Effector memory CD4-positive, alpha-beta T cell (primary cell): ENCODE results near the gene GABRA1.

Experiments used
- DNase-seq, 3 donors: peaks; one replicate each; pipeline ENCODE4 v3.0.0-alpha.2; 2020
- H3K27ac ChIP-seq: 2 replicates; pipeline ENCODE4 v1.7.0; 2013; ENCODE audit warnings: mild to moderate bottlenecking, low read length, moderate library complexity; ENCODE audit not compliant: insufficient read depth, poor library complexity, severe bottlenecking
- H3K27me3 ChIP-seq: replicated peaks from 2 replicates; pipeline ENCODE4 v1.7.0; 2013; ENCODE audit warnings: mild to moderate bottlenecking, low read length; ENCODE audit not compliant: insufficient read depth, control insufficient read depth, poor library complexity, severe bottlenecking
- H3K36me3 ChIP-seq: 2 replicates; pipeline ENCODE4 v1.7.0; 2013; ENCODE audit warnings: mild to moderate bottlenecking, low read length, moderate library complexity; ENCODE audit not compliant: control insufficient read depth, insufficient read depth
- H3K4me1 ChIP-seq: 2 replicates; pipeline ENCODE4 v1.7.0; 2013; ENCODE audit warnings: low read length, mild to moderate bottlenecking; ENCODE audit not compliant: control insufficient read depth, insufficient read depth, poor library complexity, severe bottlenecking
- H3K4me3 ChIP-seq: 2 replicates; pipeline ENCODE4 v1.7.0; 2013; ENCODE audit warnings: low read length, low read depth, mild to moderate bottlenecking; ENCODE audit not compliant: insufficient read depth, poor library complexity, severe bottlenecking
- H3K9me3 ChIP-seq: 2 replicates; pipeline ENCODE4 v1.7.0; 2013; ENCODE audit warnings: mild to moderate bottlenecking, low read length, moderate library complexity; ENCODE audit not compliant: control insufficient read depth
- total RNA-seq, 3 donors: gene quantifications; one replicate each; lab custom pipeline; 2026; lab: John Stamatoyannopoulos, UW

GABRA1 gene
- total RNA-seq, result 0 reads per million in 3 donors

DNA sequence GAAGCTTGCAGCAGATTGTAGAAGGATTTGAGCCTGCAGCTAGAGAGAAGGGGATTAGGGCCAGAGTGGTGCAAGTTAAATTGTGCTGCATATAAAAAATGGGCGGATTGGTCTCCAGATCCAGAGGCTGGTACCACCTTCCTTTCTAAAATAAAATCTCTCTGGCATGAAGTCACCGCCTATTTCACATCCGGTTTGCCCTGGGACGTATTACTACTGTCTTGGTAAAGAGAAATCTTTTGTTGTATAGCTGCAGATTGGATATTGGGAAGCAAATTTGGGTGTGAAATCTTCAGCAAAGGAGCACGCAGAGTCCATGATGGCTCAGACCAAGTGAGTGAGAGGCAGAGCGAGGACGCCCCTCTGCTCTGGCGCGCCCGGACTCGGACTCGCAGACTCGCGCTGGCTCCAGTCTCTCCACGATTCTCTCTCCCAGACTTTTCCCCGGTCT lies at the start of gene GABRA1:
TSS of gene GABRA1 (plus strand) at position 180 of the 451 bp plus-strand sequence. CDS start 2,691 bp downstream, outside the sequence.
- DNase-seq, result no peak
- no peak within 1 kb of the TSS for H3K4me3 ChIP-seq
- no peaks in the 10 kb centered on the region for H3K27me3 ChIP-seq
- no peak within 1 kb of the TSS for H3K27ac ChIP-seq
- no peaks in the 10 kb centered on the region for H3K9me3 ChIP-seq
- H3K4me1 ChIP-seq, result no peaks in the 10 kb centered on the region
- no peaks in the 10 kb centered on the region for H3K36me3 ChIP-seq

DNA sequence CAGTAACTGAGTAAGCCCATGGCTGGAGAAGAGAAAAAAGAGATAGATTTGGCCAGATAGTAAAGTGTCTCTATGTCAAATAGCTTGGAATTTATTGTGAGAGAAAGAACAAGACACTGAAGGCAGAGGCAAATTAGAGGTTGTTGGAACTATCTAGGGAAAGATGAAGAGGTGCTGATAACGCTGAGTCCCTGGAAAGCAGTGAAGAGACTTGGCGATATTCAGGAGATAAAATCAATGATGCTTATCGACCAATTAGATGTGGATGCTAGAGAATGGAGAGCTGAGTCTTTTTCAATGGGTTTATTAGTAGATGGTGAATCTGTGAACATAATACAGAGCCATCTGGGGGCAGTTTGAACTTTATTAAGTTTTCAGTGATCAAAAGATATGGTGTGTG lies 48.6 kb upstream of the GABRA1 start:
- Histone ChIP-seq H3K9me3 (no peaks in the 10 kb centered on the region), H3K4me3 (no peak overlapping the region), H3K4me1 (no peaks in the 10 kb centered on the region), H3K27me3 (no peaks in the 10 kb centered on the region), H3K27ac (no peak overlapping the region), H3K36me3 (no peaks in the 10 kb centered on the region)
- DNase-seq, result no peak

DNA sequence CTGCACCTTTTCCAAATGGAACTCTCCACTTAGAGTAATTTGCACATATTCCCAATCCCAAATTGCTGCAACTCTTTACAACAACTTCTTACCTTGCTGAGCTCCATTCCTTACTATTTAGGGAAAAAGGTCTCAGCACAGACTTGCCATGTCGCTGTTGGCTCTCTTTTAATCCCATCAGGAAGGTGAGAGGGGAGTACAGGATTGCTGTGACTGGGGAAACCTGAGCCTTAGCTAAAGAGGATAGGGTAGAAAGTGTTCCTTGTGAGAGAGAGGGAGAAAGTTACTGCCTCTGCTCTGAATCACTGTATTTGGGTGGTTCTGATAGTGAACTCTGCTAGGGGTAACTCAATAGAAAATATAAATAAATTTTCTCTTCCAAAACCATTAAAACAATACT lies 43.7 kb upstream of the GABRA1 start:
- H3K27me3 ChIP-seq, result no peaks in the 10 kb centered on the region
- no peak for DNase-seq
- H3K27ac ChIP-seq, result no peak overlapping the region
- no peaks in the 10 kb centered on the region for H3K36me3 ChIP-seq
- H3K9me3 ChIP-seq, result no peaks in the 10 kb centered on the region
- no peak overlapping the region for H3K4me3 ChIP-seq
- H3K4me1 ChIP-seq, result no peaks in the 10 kb centered on the region

GRCh38 chr5:161846746-161847145 lies 1.2 kb upstream of the GABRA1 start:
- Histone ChIP-seq H3K27me3 (no peaks in the 10 kb centered on the region), H3K4me3 (no peak overlapping the region)

GRCh38 chr5:161847447-161847846 lies 473 bp upstream of the GABRA1 start:
- Histone ChIP-seq H3K9me3 (no peaks in the 10 kb centered on the region), H3K4me1 (no peaks in the 10 kb centered on the region), H3K27me3 (no peaks in the 10 kb centered on the region), H3K36me3 (no peaks in the 10 kb centered on the region), H3K4me3 (no peak overlapping the region), H3K27ac (no peak overlapping the region)
- DNase-seq, result no peak

More at GRCh38 chr5:161846746-161847145, 1.2 kb upstream of the GABRA1 start:
- H3K9me3 ChIP-seq, result no peaks in the 10 kb centered on the region
- DNase-seq, result no peak
- no peak overlapping the region for H3K27ac ChIP-seq
- H3K36me3 ChIP-seq, result no peaks in the 10 kb centered on the region
- no peaks in the 10 kb centered on the region for H3K4me1 ChIP-seq

- Histone ChIP-seq H3K27me3 (no peaks in the 10 kb centered on the region), H3K9me3 (no peaks in the 10 kb centered on the region), H3K4me3 (no peak overlapping the region), H3K27ac (no peak overlapping the region), H3K36me3 (no peaks in the 10 kb centered on the region), H3K4me1 (no peaks in the 10 kb centered on the region)
- no peak for DNase-seq
These were observed 2.6 kb downstream of the GABRA1 start for GRCh38 chr5:161850491-161850890.

GRCh38 chr5:161851691-161852299 lies 3.9 kb downstream of the GABRA1 start:
- Histone ChIP-seq H3K4me1 (no peaks in the 10 kb centered on the region), H3K27me3 (no peaks in the 10 kb centered on the region), H3K36me3 (no peaks in the 10 kb centered on the region), H3K9me3 (no peaks in the 10 kb centered on the region), H3K27ac (no peak overlapping the region), H3K4me3 (no peak overlapping the region)
- DNase-seq, result no peak

DNA sequence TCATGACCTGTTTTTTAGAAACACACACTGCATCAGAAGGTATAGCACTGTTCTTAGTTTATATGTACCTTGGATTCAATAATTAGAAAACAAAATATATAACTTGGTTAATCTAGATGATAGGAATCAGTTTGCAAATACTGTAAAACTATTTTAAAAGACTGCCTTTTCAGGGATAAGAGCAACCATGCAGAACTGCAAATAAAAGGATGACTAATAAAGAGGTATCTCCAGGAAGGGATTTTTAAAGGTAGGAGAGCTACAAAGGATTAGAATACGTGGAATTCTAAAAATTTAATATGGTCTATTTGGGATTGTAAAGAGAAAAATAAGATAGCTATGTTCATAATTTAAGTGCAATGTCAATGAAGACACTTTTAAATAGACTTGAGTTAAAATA lies 9.4 kb downstream of the GABRA1 start:
- no peak for DNase-seq
- Histone ChIP-seq H3K9me3 (no peaks in the 10 kb centered on the region), H3K4me3 (no peak overlapping the region), H3K27me3 (no peaks in the 10 kb centered on the region), H3K27ac (no peak overlapping the region), H3K36me3 (no peaks in the 10 kb centered on the region), H3K4me1 (no peaks in the 10 kb centered on the region)

GRCh38 chr5:161863259-161863658 lies 15.3 kb downstream of the GABRA1 start:
- no peaks in the 10 kb centered on the region for H3K27me3 ChIP-seq
- no peaks in the 10 kb centered on the region for H3K4me1 ChIP-seq
- no peak for DNase-seq
- no peak overlapping the region for H3K4me3 ChIP-seq
- H3K9me3 ChIP-seq, result no peaks in the 10 kb centered on the region
- H3K36me3 ChIP-seq, result no peaks in the 10 kb centered on the region
- no peak overlapping the region for H3K27ac ChIP-seq

GRCh38 chr5:161863811-161864210 lies 15.9 kb downstream of the GABRA1 start:
- H3K27me3 ChIP-seq, result no peaks in the 10 kb centered on the region
- DNase-seq, result no peak
- no peaks in the 10 kb centered on the region for H3K36me3 ChIP-seq
- no peaks in the 10 kb centered on the region for H3K4me1 ChIP-seq
- H3K9me3 ChIP-seq, result no peaks in the 10 kb centered on the region
- no peak overlapping the region for H3K27ac ChIP-seq
- no peak overlapping the region for H3K4me3 ChIP-seq
